Neural cell (in vitro differentiated cells): Measurements from ENCODE around the gene BICRA. TPM values are rescaled to one million over a fixed set of nuclear protein-coding genes. Genes with fewer than 3 reads are reported as not detected.

Experiments used
- H2AFZ ChIP-seq: fragments of 200-600, 300-800 bp; sonication (generic), shearing (Covaris generic); 2 replicates; pipeline ENCODE4 v1.6.0; 2014; ENCODE audit warnings: low read depth, mild to moderate bottlenecking, antibody characterized with exemption, low read length, moderate library complexity
- H3F3A ChIP-seq: fragments of 200-600 bp; shearing (Covaris generic); 2 replicates; pipeline ENCODE4 v1.6.1; 2016; ENCODE audit warnings: mild to moderate bottlenecking, moderate library complexity, mixed read lengths, antibody characterized with exemption, low read length; ENCODE audit not compliant: insufficient read depth, poor library complexity, severe bottlenecking
- H3K27ac ChIP-seq: fragments of 200-600, 300-800 bp; sonication (generic), shearing (Covaris generic); 2 replicates; pipeline ENCODE4 v1.5.1; 2014; ENCODE audit warnings: mild to moderate bottlenecking, low read length, moderate library complexity
- H3K27me3 ChIP-seq: fragments of 300-800, 200-600 bp; sonication (generic), shearing (Covaris generic); 2 replicates; pipeline ENCODE4 v1.6.0; 2014; ENCODE audit warnings: mild to moderate bottlenecking, low read depth, low read length, moderate library complexity; ENCODE audit not compliant: insufficient read depth
- H3K36me3 ChIP-seq: fragments of 300-800, 200-600 bp; sonication (generic), shearing (Covaris generic); 2 replicates; pipeline ENCODE4 v1.5.1; 2014; ENCODE audit warnings: mild to moderate bottlenecking, antibody characterized with exemption, low read length, moderate library complexity; ENCODE audit not compliant: insufficient read depth
- H3K4me2 ChIP-seq: fragments of 300-800, 200-600 bp; sonication (generic), shearing (Covaris generic); 2 replicates; pipeline ENCODE4 v1.6.0; 2014; ENCODE audit warnings: mild to moderate bottlenecking, low read length
- H3K4me3 ChIP-seq: fragments of 300-800, 200-600 bp; sonication (generic), shearing (Covaris generic); 2 replicates; pipeline ENCODE4 v1.5.1; 2014; ENCODE audit warnings: mild to moderate bottlenecking, low read length, moderate library complexity
- H3K79me2 ChIP-seq: fragments of 200-600 bp; shearing (Covaris generic); replicated peaks from 2 replicates; pipeline ENCODE4 v1.6.0; 2014; ENCODE audit warnings: mild to moderate bottlenecking, low read length, moderate library complexity; ENCODE audit not compliant: insufficient read depth
- H3K9ac ChIP-seq: fragments of 300-800, 200-600 bp; sonication (generic), shearing (Covaris generic); 2 replicates; pipeline ENCODE4 v1.6.1; 2016; ENCODE audit warnings: mild to moderate bottlenecking, low read length, mixed read lengths
- H3K9me2 ChIP-seq: fragments of 200-600 bp; shearing (Covaris generic); 2 replicates; pipeline ENCODE4 v1.6.1; 2016; ENCODE audit warnings: mild to moderate bottlenecking, low read length, mixed read lengths; ENCODE audit not compliant: insufficient read depth
- H3K9me3 ChIP-seq: fragments of 200-600, 300-800 bp; sonication (generic), shearing (Covaris generic); 2 replicates; pipeline ENCODE4 v1.6.1; 2016; ENCODE audit warnings: mild to moderate bottlenecking, mixed run types, low read length, moderate library complexity, mixed read lengths
- H4K20me1 ChIP-seq: fragments of 200-600 bp; shearing (Covaris generic); 2 replicates; pipeline ENCODE4 v1.6.1; 2016; ENCODE audit warnings: mild to moderate bottlenecking, mixed run types; ENCODE audit not compliant: insufficient read depth
- CTCF ChIP-seq: fragments of 450-650 bp; IDR thresholded peaks from 2 replicates; pipeline ENCODE4 v1.5.1; 2014; ENCODE audit warnings: antibody characterized with exemption, mild to moderate bottlenecking, moderate library complexity; ENCODE audit not compliant: poor library complexity, severe bottlenecking
- EP300 ChIP-seq: fragments of 450-650 bp; conservative IDR thresholded peaks from 2 replicates; pipeline ENCODE4 v1.6.1; 2014; ENCODE audit warnings: antibody characterized with exemption, mild to moderate bottlenecking, moderate library complexity; ENCODE audit not compliant: poor library complexity, severe bottlenecking
- EZH2 ChIP-seq: fragments of 200-600, 300-800 bp; shearing (Covaris generic), sonication (generic); IDR thresholded peaks from 2 replicates; pipeline ENCODE4 v1.6.1; 2014; ENCODE audit warnings: antibody characterized with exemption, low read length, borderline replicate concordance, mild to moderate bottlenecking; ENCODE audit not compliant: insufficient read depth, poor library complexity, severe bottlenecking
- MXI1 ChIP-seq: fragments of 450-650 bp; conservative IDR thresholded peaks from 2 replicates; pipeline ENCODE4 v1.6.1; 2014; ENCODE audit warnings: antibody characterized with exemption, mild to moderate bottlenecking; ENCODE audit not compliant: poor library complexity, severe bottlenecking
- POLR2AphosphoS5 ChIP-seq: IDR thresholded peaks from 2 replicates; pipeline ENCODE4 v1.6.1; 2012
- RAD21 ChIP-seq: fragments of 450-650 bp; conservative IDR thresholded peaks from 2 replicates; pipeline ENCODE4 v1.6.1; 2014; ENCODE audit warnings: antibody characterized with exemption, mild to moderate bottlenecking, moderate library complexity
- REST ChIP-seq: IDR thresholded peaks from 2 replicates; pipeline ENCODE4 v1.6.1; 2012; ENCODE audit warnings: borderline replicate concordance
- SMC3 ChIP-seq: fragments of 450-650 bp; conservative IDR thresholded peaks from 2 replicates; pipeline ENCODE4 v1.6.1; 2014; ENCODE audit warnings: antibody characterized with exemption, mild to moderate bottlenecking, moderate library complexity; ENCODE audit not compliant: poor library complexity
- TAF1 ChIP-seq: IDR thresholded peaks from 2 replicates; pipeline ENCODE4 v1.6.1; 2012; ENCODE audit warnings: low read depth
- polyA plus RNA-seq: library from polyadenylated mRNA; depleted of rRNA; stranded (reverse); fragments of >200 nt; gene quantifications from 2 replicates; pipeline ENCODE4 v1.2.3, GENCODE V29; 2014

BICRA gene
- polyA plus RNA-seq, 1 donor from 2014 or later, result 0.11 TPM

GRCh38 chr19:47614021-47614295, 5.0 kb downstream of the BICRA start:
- Histone ChIP-seq H3K9me2 (no peaks in the 10 kb centered on the region), H2AFZ (no peak overlapping the region), H3K4me3 (no peak overlapping the region), H3K9me3 (no peaks in the 10 kb centered on the region), H3K4me2 (no peak overlapping the region), H3K36me3 (no peaks in the 10 kb centered on the region), H3F3A (no peaks in the 10 kb centered on the region), H3K27me3 (no peaks in the 10 kb centered on the region), H3K27ac (peak overlapping the region; percentile 49), H3K79me2 (peaks cover 80% of the 10 kb centered on the region), H4K20me1 (no peaks in the 10 kb centered on the region), H3K9ac (no peak overlapping the region)
- no peak for TF ChIP-seq EZH2
- TF ChIP-seq POLR2AphosphoS5, result no peak
- TF ChIP-seq RAD21, result no peak
- no peak for TF ChIP-seq EP300
- no peak for TF ChIP-seq REST
- no peak for TF ChIP-seq TAF1
- no peak for TF ChIP-seq MXI1
- no peak for TF ChIP-seq CTCF
- no peak for TF ChIP-seq SMC3

DNA sequence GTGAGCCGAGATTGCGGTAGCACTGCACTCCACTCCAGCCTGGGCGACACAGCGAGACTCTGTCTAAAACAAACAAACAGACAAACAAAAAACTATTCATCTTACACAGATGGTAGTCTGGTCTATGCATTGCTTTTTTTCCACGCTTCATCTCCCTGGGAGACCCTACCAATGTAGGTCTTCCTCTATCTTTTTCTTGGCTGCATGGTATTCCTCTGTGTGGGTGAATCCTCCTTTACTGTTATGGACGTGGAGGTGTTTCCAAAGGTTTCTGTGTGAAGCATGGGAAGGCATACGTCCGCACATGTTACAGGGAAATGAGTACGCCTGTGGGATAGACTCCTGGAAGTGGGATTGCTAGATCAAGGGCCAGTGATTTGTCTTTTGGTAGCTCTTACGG, 5.6 kb downstream of the BICRA start:
- no peak overlapping the region for H3K4me3 ChIP-seq
- H3K9me2 ChIP-seq, result no peaks in the 10 kb centered on the region
- no peak for TF ChIP-seq REST
- no peak for TF ChIP-seq RAD21
- no peak for TF ChIP-seq MXI1
- TF ChIP-seq SMC3, result no peak
- no peak for TF ChIP-seq EP300
- no peak for TF ChIP-seq EZH2
- TF ChIP-seq CTCF, result no peak
- TF ChIP-seq POLR2AphosphoS5, result no peak
- no peak for TF ChIP-seq TAF1
- H3F3A ChIP-seq, result no peaks in the 10 kb centered on the region
- no peak overlapping the region for H3K27ac ChIP-seq
- H3K27me3 ChIP-seq, result no peaks in the 10 kb centered on the region
- no peaks in the 10 kb centered on the region for H4K20me1 ChIP-seq
- no peak overlapping the region for H3K4me2 ChIP-seq
- no peak overlapping the region for H2AFZ ChIP-seq
- no peaks in the 10 kb centered on the region for H3K9me3 ChIP-seq
- no peak overlapping the region for H3K9ac ChIP-seq
- H3K79me2 ChIP-seq, result peaks cover 80% of the 10 kb centered on the region
- no peaks in the 10 kb centered on the region for H3K36me3 ChIP-seq
